Activated CD8-positive, alpha-beta T cell treated with anti-CD3 and anti-CD28 coated beads for 36 hours (primary cell): ENCODE measurements around the gene SETD2. TPM values are rescaled to one million over a fixed set of nuclear protein-coding genes. Genes with fewer than 3 reads are reported as not detected.
A peak's percentile ranks its signal among the peaks of the same experiment; 100 is the strongest.

Experiments used
- ATAC-seq: fragments of 200-7000 bp; cut with Tn5 transposase; one replicate; pipeline ENCODE4 v1.10.0; 2021; ENCODE audit warnings: mild to moderate bottlenecking, moderate library complexity
- CTCF ChIA-PET: fragments of 350-600 bp; sonication (Branson Sonifier 250); formaldehyde crosslinking; loops from one replicate; lab custom pipeline; 2021; ENCODE audit warnings: antibody characterized with exemption; lab: Charles Lee
- POLR2A ChIA-PET: fragments of 350-600 bp; sonication (Branson Sonifier 250); formaldehyde crosslinking; loops from one replicate; lab custom pipeline; 2021; ENCODE audit warnings: antibody characterized with exemption; lab: Charles Lee
- DNase-seq: peaks from one replicate; pipeline ENCODE4 v3.0.0-alpha.2; 2020
- H3K27ac Mint-ChIP-seq: one replicate; pipeline ENCODE4 v1.8.0; 2021; ENCODE audit warnings: mild to moderate bottlenecking, mixed read lengths
- H3K27me3 Mint-ChIP-seq: one replicate; pipeline ENCODE4 v1.8.0; 2021; ENCODE audit warnings: mixed read lengths
- H3K36me3 Mint-ChIP-seq: one replicate; pipeline ENCODE4 v1.8.0; 2021; ENCODE audit warnings: low read depth, mixed read lengths
- H3K4me1 Mint-ChIP-seq: one replicate; pipeline ENCODE4 v1.8.0; 2021; ENCODE audit warnings: low read depth, mixed read lengths
- H3K4me3 Mint-ChIP-seq: one replicate; pipeline ENCODE4 v1.8.0; 2021; ENCODE audit warnings: mild to moderate bottlenecking, moderate library complexity, mixed read lengths
- H3K9me3 Mint-ChIP-seq: one replicate; pipeline ENCODE4 v1.8.0; 2021; ENCODE audit warnings: mixed read lengths
- intact Hi-C: fragments of 100-400 bp; cut with micrococcal nuclease; formaldehyde crosslinking; loops from one replicate; pipeline ENCODE4 v1.10.0; 2022
- total RNA-seq, 2 experiments: library from RNA; stranded (reverse); gene quantifications; one replicate each; pipeline ENCODE4 v1.2.3, GENCODE V29; 2021
- TF ChIP-seq, protein P1 (sequence below): fragments of 200-600 bp; IDR thresholded peaks from one replicate; pipeline ENCODE4 v1.8.0; 2022; ENCODE audit warnings: antibody characterized with exemption, mild to moderate bottlenecking

SETD2 gene
- total RNA-seq, 2 experiments from 2014 or later: 34.7 to 36.1 TPM

GRCh38 chr3:46988616-46989015, 175.3 kb downstream of the SETD2 start:
- Mint-ChIP-seq H3K9me3 (no peaks in the 10 kb centered on the region), H3K36me3 (peaks cover 16% of the 10 kb centered on the region)

DNA sequence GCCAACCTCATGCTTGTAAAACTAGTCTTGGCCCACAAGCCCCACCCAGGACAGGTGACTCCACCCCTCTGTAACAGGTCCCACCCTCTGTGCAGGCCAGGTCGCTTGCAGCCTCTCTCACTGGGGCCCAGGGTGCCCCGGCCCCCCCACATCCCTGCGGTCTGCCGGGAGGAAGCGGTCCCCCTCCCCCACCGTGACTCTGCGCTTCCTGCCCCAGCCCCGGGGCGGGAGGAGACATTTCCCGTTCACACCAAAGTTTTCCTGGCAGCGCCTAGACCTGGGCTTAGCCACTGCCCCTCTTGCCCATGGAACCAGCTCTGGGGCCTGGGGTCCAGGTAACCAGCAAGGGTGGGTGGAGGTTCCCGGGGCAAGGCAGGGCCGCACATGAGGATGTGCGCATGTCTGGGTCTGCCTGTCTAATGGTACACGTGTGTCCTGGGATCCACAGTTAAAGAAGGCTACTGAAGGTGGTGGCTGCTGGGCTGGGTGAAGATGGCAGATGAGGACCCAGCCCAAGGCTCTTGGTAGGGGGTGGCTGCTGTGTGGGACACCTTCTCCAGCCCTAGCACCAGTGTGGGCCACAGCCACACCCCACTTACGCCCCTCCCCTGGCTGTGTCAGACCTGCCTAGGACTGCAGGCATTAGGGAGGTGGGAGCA, 176.0 kb downstream of the SETD2 start:
- intact Hi-C loops: no loop called here
- no peaks in the 10 kb centered on the region for H3K27me3 Mint-ChIP-seq
- CTCF ChIA-PET: interaction anchor here (0.9 to 2.1 kb wide), 4 partner anchors 10 to 79 kb away, joined by 3 to 5 read pairs (median 4); no protein-coding TSS in a partner anchor
- peak overlapping the region; percentile 89 for H3K27ac Mint-ChIP-seq
- TF ChIP-seq, protein P1, sequence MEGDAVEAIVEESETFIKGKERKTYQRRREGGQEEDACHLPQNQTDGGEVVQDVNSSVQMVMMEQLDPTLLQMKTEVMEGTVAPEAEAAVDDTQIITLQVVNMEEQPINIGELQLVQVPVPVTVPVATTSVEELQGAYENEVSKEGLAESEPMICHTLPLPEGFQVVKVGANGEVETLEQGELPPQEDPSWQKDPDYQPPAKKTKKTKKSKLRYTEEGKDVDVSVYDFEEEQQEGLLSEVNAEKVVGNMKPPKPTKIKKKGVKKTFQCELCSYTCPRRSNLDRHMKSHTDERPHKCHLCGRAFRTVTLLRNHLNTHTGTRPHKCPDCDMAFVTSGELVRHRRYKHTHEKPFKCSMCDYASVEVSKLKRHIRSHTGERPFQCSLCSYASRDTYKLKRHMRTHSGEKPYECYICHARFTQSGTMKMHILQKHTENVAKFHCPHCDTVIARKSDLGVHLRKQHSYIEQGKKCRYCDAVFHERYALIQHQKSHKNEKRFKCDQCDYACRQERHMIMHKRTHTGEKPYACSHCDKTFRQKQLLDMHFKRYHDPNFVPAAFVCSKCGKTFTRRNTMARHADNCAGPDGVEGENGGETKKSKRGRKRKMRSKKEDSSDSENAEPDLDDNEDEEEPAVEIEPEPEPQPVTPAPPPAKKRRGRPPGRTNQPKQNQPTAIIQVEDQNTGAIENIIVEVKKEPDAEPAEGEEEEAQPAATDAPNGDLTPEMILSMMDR: no peak
- POLR2A ChIA-PET: interaction anchor here (0.6 to 3.6 kb wide), 7 partner anchors 9 to 87 kb away, joined by 3 to 21 read pairs (median 4); partner anchors contain the start of gene NBEAL2
- H3K9me3 Mint-ChIP-seq: no peaks in the 10 kb centered on the region
- H3K36me3 Mint-ChIP-seq: peaks cover 16% of the 10 kb centered on the region
- DNase-seq: peak; percentile 92
- peaks cover 63% of the 10 kb centered on the region for H3K4me1 Mint-ChIP-seq
- peak overlapping the region; percentile 67 for H3K4me3 Mint-ChIP-seq
- ATAC-seq: peak; percentile 98

More at GRCh38 chr3:46988616-46989015, 175.3 kb downstream of the SETD2 start:
- ATAC-seq (no peak), DNase-seq (no peak)
- Mint-ChIP-seq H3K27me3 (no peaks in the 10 kb centered on the region), H3K27ac (peak overlapping the region; percentile 89), H3K4me1 (peaks cover 61% of the 10 kb centered on the region), H3K4me3 (no peak overlapping the region)
- ChIA-PET CTCF (no interaction called here), POLR2A (interaction anchor here (0.9 to 3.6 kb wide), 3 partner anchors 10 to 59 kb away, joined by 3 to 21 read pairs (median 5); partner anchors contain the start of gene NBEAL2)
- TF ChIP-seq, protein P1: no peak
- intact Hi-C loops: no loop called here

GRCh38 chr3:46987319-46987742, 176.6 kb downstream of the SETD2 start:
- H3K4me1 Mint-ChIP-seq: peaks cover 68% of the 10 kb centered on the region
- intact Hi-C loops: no loop called here
- H3K36me3 Mint-ChIP-seq: peaks cover 19% of the 10 kb centered on the region
- H3K9me3 Mint-ChIP-seq: no peaks in the 10 kb centered on the region
- CTCF ChIA-PET: interaction anchor here (0.9 to 2.1 kb wide), 4 partner anchors 11 to 78 kb away, joined by 3 to 5 read pairs (median 4); no protein-coding TSS in a partner anchor
- H3K27ac Mint-ChIP-seq: peak overlapping the region; percentile 89
- peak overlapping the region; percentile 67 for H3K4me3 Mint-ChIP-seq
- TF ChIP-seq, protein P1: no peak
- ATAC-seq (peak; percentile 26), DNase-seq (no peak)
- H3K27me3 Mint-ChIP-seq: no peaks in the 10 kb centered on the region
- POLR2A ChIA-PET: interaction anchor here (0.5 to 3.6 kb wide), 8 partner anchors 9 to 1176 kb away, joined by 3 to 21 read pairs (median 4); partner anchors contain the start of gene NBEAL2

GRCh38 chr3:46986782-46987310, 177.1 kb downstream of the SETD2 start:
- ChIA-PET CTCF (interaction anchor here (0.9 to 2.1 kb wide), 4 partner anchors 11 to 78 kb away, joined by 3 to 5 read pairs (median 4); no protein-coding TSS in a partner anchor), POLR2A (interaction anchor here (0.5 to 3.6 kb wide), 5 partner anchors 8 to 1177 kb away, joined by 3 to 21 read pairs (median 4); partner anchors contain the start of gene NBEAL2)
- Mint-ChIP-seq H3K36me3 (peaks cover 19% of the 10 kb centered on the region), H3K4me3 (peak overlapping the region; percentile 67), H3K27me3 (no peaks in the 10 kb centered on the region), H3K27ac (peak overlapping the region; percentile 89), H3K9me3 (no peaks in the 10 kb centered on the region), H3K4me1 (peaks cover 68% of the 10 kb centered on the region)
- TF ChIP-seq, protein P1: no peak
- DNase-seq: no peak
- no peak for ATAC-seq
- intact Hi-C loops: no loop called here
